ENCODE data around the gene ITGB3.
A peak's percentile ranks its signal among the peaks of the same experiment; 100 is the strongest.
"Not testable (repeated sequence)": the region's sequence is repeated elsewhere in the genome, so short reads cannot be mapped to it uniquely, and the experiment has no call there.

The ITGB3 gene

DNA sequence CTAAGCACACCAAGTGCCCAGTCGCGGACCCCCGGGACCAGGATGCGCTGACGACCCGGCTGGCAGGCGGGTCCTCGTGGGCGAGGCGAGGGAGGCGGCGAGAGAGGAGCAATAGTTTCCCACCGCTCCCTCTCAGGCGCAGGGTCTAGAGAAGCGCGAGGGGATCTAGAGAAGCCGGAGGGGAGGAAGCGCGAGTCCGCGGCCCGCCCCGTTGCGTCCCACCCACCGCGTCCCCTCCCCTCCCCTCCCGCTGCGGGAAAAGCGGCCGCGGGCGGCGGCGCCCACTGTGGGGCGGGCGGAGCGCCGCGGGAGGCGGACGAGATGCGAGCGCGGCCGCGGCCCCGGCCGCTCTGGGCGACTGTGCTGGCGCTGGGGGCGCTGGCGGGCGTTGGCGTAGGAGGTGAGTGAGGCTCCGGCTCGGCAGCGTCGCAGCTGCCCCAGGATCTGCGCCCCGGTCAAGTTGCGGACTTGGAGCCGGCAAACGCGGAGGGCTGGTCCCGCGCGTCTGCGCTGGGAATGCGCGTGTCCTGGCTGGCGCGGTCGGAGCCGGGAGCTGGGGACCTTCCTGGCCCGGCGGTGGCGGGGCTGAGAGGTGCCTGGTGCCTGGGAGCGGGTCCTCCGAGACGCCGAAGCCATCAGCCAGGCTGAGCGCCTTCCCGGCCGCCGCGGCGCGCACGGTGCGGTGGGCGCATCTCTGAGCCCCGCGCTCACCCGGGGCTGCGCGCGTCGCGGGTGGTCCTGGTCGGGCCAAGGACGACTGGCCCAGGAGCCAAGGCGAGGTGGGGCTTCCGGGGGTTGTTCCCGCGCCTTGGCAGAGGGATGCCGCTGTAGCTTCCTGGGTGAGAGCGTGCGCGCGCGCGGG lies at the start of gene ITGB3:
Gene ITGB3 (plus strand): TSS at position 287 of the 862 bp plus-strand sequence. CDS start 35 bp downstream, at position 322.
- DNase-seq (ENCODE audit: low read depth in 3 of 3): peak; percentile 32 to 37 (median 37)

- DNase-seq (ENCODE audit: low read depth in 3 of 3): peak in 1 of 3 experiments; percentile 29
Measured at GRCh38 chr17:47203984-47204721, 49.5 kb upstream of the ITGB3 start.

GRCh38 chr17:47204722-47205418 lies 48.8 kb upstream of the ITGB3 start:
- DNase-seq (ENCODE audit: low read depth in 3 of 3): no peak

- DNase-seq (ENCODE audit: low read depth in 3 of 3): peak in 2 of 3 experiments; percentile 38 to 47
Measured at GRCh38 chr17:47205419-47205963, 48.1 kb upstream of the ITGB3 start.

GRCh38 chr17:47207143-47208067 lies 46.2 kb upstream of the ITGB3 start:
- no peak for DNase-seq (ENCODE audit: low read depth in 3 of 3)

DNA sequence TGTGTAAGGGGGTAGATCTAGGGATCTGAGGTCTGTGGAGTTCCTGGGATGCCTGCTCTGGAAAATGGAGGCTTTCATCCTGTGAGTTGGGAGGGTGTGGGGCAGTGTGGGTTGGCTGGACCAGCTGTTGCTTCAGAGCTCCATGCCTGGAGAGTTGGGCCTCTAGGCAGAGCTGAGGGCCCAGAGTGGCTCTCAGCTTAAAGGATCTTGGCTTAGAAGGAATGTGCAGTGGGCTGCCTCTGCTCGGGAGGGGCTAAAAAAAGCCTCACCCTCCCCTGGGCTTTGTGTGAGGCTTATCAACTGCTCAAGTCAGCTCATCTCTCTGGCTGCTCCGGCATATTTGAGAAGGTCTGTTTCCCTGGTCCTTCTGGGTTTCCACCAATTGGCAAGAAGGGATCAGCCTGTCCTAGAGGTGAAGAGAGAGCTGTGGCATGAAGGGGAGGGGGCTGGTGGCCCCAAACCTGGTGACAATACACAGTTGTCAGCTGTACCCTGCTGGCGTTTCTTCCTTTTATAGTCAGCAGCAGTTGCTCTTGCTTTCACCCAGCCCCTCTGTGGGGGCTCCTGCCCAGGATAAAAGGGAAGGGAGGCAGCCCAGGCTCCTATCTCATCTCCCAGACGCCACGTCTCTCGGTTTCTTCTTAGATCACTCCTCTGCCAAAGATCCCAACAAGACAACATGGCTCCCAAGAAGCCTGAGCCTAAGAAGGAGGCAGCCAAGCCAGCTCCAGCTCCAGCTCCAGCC lies 44.7 kb upstream of the ITGB3 start, which contains the start of gene MYL4:
Gene MYL4 (plus strand): TSS at position 605 of the 745 bp plus-strand sequence. CDS start 75 bp downstream, at position 680.
- no peak for DNase-seq (ENCODE audit: low read depth in 3 of 3)

DNA sequence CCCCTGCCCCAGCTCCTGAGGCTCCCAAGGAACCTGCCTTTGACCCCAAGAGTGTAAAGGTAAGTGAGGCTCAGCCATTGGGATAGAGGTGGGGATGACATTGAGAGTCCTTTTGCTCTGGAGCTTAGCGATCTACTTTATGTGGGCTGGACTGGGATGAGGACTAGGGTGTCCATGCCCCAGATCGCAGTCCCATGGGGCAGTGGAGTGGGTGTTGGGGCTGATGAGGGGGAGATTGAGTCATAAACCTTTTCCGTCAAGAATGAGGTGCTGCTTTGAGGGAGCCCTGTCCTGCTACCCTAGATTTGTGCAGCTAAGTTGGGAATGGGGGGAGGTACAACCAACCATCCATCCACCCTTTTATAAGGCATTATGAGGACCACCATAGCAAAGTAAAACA lies 44.1 kb upstream of the ITGB3 start:
- no peak for DNase-seq (ENCODE audit: low read depth in 3 of 3)

- DNase-seq (ENCODE audit: low read depth in 3 of 3): no peak
Measured at GRCh38 chr17:47210105-47210504, 43.5 kb upstream of the ITGB3 start.

DNA sequence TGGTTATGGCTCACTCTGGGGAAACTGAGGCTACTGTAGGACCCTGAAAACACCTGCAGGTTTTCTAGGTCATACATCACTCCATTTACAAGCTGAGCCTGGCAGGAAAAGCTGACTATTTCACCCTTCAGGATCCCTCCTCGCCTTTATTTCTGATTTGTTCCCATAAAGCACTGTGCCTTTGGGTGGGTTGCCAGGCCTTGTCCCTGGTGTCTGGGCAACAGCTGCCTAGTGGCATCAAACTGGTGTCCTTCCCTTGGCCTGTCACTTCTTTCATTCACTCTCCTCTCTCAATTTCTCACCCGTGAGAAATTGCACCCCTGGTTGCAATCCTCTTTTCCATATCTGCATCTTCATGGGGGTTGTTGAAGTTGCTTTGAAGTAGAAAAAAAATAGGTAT lies 42.8 kb upstream of the ITGB3 start:
- no peak for DNase-seq (ENCODE audit: low read depth in 3 of 3)

- no peak for DNase-seq (ENCODE audit: low read depth in 3 of 3)
Measured at GRCh38 chr17:47212458-47212857, 41.2 kb upstream of the ITGB3 start.

DNA sequence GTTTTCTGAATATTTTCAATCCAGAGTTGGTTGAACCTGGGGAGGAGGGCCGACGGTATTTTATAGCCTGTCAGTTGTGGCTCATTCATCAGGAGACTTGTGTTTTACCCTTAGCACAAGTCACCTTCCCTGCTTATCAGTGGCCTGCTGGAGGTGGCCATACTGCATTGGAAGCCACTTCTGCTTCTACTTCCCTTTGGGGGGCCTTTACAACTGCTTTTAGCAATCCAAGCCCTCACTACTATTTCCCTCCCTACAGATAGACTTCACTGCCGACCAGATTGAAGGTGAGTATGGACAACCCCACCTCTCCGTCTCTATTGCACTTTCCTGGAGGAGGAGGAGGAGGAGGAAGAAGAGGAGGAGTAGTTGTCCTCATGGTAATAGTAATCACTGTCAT lies 40.1 kb upstream of the ITGB3 start:
- DNase-seq (ENCODE audit: low read depth in 3 of 3): no peak

DNA sequence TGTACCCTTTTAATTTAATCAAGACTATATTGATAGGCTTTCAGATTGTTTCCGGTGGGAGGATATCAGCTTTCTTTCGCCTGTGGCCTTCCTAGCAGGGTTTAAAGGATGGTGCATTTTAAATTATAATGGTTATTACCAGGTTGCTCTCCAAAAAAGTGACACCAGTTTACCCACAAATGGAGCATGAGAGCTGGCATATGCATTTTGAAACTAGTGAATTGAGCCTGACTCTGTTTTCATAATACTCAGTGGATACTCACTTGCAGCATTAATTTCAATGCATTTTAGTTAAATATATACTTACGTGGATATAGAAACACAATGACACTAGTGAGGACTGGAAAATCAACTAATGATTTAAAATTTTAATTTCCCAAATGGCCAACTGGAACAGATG lies 38.7 kb upstream of the ITGB3 start:
- DNase-seq (ENCODE audit: low read depth in 3 of 3): no peak

GRCh38 chr17:47216821-47217220 lies 36.8 kb upstream of the ITGB3 start:
- DNase-seq (ENCODE audit: low read depth in 3 of 3): not testable (repeated sequence)

GRCh38 chr17:47217279-47217678 lies 36.3 kb upstream of the ITGB3 start:
- not testable (repeated sequence) for DNase-seq (ENCODE audit: low read depth in 3 of 3)

- no peak for DNase-seq (ENCODE audit: low read depth in 3 of 3)
Measured at GRCh38 chr17:47218896-47219430, 34.7 kb upstream of the ITGB3 start.

GRCh38 chr17:47219621-47220475 lies 33.8 kb upstream of the ITGB3 start:
- no peak for DNase-seq (ENCODE audit: low read depth in 3 of 3)

DNA sequence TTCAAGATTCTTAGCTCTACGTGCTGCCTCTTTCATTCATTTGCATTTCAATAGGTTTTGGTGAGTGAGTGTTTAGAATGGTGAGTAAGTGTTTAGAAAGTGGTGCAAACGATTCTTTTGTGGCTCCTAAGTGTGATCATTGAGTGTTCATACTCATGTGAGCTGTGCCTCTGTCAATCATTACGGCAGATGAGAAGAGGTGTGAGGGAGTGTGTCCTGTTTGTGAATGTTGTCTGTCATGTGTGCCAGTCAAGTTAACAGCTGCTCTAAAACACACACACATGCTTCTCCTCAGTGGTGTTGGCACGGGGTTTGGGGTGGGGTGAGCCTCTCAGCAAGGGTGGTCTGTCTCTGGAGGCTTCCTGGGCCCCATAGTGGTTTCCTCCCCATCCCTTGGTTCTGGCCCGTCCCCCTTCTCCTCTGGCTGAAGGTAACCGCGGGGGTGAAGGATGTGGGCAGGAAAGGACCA lies 33.1 kb upstream of the ITGB3 start:
- DNase-seq (ENCODE audit: low read depth in 3 of 3): no peak

DNA sequence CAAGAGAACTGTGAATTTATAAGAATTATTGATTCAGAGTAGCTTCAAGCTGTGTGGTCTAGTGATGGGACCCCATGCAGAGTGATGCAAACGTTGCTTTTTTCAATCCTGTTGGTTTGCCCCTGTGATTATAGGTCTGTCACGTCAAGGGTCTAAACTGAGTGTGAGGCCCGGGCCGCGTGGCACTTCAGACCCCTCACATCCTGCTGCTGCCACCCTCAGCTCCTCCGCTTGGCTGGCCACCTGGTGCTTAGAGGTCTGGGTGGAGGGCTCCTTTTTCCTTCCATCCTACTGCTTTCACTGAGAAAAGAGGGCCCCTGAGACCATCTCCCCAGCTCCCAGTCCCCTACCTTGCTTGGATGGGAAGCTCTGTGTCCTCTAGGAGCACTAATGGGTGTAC lies 32.5 kb upstream of the ITGB3 start:
- DNase-seq (ENCODE audit: low read depth in 3 of 3): no peak

DNA sequence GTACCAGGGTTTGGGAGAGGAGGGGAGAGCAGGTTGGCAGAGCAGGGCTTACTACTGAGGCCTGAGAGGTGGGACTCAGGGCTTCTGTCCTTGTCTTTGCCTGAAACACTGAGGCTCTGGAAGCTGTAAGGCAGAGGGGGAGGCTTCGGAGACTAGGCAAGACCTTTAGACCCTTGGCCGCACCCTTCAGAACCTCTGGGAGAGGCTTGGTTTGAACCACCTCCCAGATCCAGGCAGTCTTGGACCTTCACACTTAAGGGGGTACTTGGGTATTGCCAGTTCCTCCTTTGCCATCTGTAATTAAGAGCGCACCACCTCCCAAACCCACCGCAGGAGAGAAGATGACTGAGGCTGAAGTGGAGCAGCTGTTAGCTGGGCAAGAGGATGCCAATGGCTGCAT lies 31.6 kb upstream of the ITGB3 start:
- no peak for DNase-seq (ENCODE audit: low read depth in 3 of 3)

Data from stimulated activated CD4-positive, alpha-beta T cell treated with anti-CD3 and anti-CD28 coated beads, TNF-alpha, amount 100 ng/mL, for 4 hours (primary cell).